ENCODE results near the gene DCC. TPM values are rescaled to one million over a fixed set of nuclear protein-coding genes. Genes with fewer than 3 reads are reported as not detected.
A peak's percentile ranks its signal among the peaks of the same experiment; 100 is the strongest.

DCC gene
- total RNA-seq, 1 experiment from 2014 or later: 1.7 TPM

- H3K27ac ChIP-seq: no peak overlapping the region
Observed at GRCh38 chr18:52426041-52426440, 86.0 kb downstream of the DCC start.

DNA sequence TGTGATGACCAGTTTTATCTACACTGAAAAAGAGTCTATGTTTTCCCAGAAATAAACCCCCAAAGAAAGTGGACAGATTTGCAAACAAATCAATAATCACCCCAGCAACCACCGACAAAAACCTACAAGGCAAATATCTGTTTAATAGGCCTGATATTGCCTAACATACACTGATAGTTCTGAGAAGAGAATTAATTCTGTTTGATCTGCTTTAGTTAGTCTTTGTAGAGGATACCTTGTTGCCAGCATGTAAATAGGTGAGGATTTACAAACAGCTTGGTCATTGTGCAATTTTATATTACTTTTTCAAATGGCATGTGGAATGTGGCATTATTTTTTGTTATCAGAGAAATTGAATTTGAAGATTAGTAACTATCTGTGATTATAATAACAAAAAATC lies 86.5 kb downstream of the DCC start:
- Histone ChIP-seq H3K36me3 (no peaks in the 10 kb centered on the region), H3K4me3 (no peak overlapping the region), H3K27me3 (no peaks in the 10 kb centered on the region), H3K4me1 (peaks cover 18% of the 10 kb centered on the region), H3K27ac (no peak overlapping the region), H3K9me3 (replicated peaks) (no peaks in the 10 kb centered on the region)
- DNase-seq: no peak

More at GRCh38 chr18:52426041-52426440, 86.0 kb downstream of the DCC start:
- Histone ChIP-seq H3K4me3 (no peak overlapping the region), H3K4me1 (peaks cover 18% of the 10 kb centered on the region), H3K9me3 (replicated peaks) (no peaks in the 10 kb centered on the region), H3K36me3 (no peaks in the 10 kb centered on the region), H3K27me3 (no peaks in the 10 kb centered on the region)
- DNase-seq: no peak

DNA sequence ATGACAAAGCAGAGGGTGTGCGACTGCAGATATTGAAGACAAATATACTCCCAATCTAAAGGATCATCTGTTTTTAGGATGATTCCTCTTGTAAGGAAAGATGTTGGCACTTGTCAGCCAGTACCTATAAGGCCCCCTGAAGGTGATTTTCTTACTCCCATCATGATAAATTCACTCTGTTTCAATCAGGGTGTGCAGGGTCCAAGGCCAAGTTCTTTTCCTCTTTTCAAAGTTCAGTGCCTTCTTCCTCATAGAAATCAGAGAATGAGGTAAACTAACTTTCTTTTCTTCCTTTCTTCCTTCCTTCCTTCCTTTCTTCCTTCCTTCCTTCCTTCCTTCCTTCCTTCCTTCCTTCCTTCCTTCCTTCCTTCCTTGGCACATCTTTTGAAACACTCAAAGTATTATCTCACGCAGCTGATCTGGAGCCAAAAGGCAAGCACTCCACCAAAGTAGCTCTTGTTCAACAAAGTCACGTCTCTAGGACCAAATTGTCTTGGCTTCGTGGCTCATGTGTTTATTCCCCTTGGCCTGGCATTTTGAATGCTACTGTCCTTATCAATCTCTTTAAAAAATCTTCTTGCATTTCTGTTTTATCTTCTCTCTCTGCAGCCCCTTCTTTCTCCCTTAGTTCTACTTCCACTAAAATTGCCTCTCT lies 87.7 kb downstream of the DCC start:
- H3K4me3 ChIP-seq: no peak overlapping the region
- no peaks in the 10 kb centered on the region for H3K9me3 ChIP-seq (replicated peaks)
- no peak for DNase-seq
- no peak overlapping the region for H3K27ac ChIP-seq
- peaks cover 18% of the 10 kb centered on the region for H3K4me1 ChIP-seq
- H3K27me3 ChIP-seq: no peaks in the 10 kb centered on the region
- H3K36me3 ChIP-seq: no peaks in the 10 kb centered on the region

GRCh38 chr18:52431683-52432082 lies 91.7 kb downstream of the DCC start:
- Histone ChIP-seq H3K36me3 (no peaks in the 10 kb centered on the region), H3K9me3 (replicated peaks) (no peaks in the 10 kb centered on the region), H3K27ac (no peak overlapping the region), H3K4me3 (no peak overlapping the region), H3K27me3 (no peaks in the 10 kb centered on the region), H3K4me1 (peaks cover 9% of the 10 kb centered on the region)
- DNase-seq: no peak

- no peaks in the 10 kb centered on the region for H3K9me3 ChIP-seq (replicated peaks)
- H3K4me1 ChIP-seq: peaks cover 20% of the 10 kb centered on the region
- H3K27ac ChIP-seq: no peak overlapping the region
- no peaks in the 10 kb centered on the region for H3K27me3 ChIP-seq
- H3K36me3 ChIP-seq: no peaks in the 10 kb centered on the region
- no peak for DNase-seq
- H3K4me3 ChIP-seq: no peak overlapping the region
Observed at GRCh38 chr18:52433797-52434196, 93.8 kb downstream of the DCC start.

DNA sequence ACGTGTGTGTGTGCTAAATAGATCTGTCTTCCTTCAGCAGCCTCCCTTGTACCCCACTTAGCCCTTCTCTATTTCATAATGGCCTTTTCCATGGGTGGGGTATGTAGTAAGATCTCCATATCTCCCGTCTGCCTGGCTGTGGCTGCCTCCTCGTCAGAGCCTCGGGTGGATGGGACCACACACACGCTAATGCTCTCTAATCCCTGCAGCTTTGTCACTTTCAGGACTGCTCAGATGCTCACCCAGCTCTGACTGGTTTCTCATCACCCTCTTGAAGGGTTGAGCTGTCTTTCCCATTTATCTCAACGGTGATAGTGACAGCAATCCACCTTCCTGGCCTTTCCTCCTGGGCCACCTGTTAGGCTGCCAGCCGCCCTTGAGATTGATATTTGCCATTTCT lies 95.3 kb downstream of the DCC start:
- Histone ChIP-seq H3K4me1 (peaks cover 20% of the 10 kb centered on the region), H3K9me3 (replicated peaks) (no peaks in the 10 kb centered on the region)
- peak; percentile 56 to 77 for DNase-seq

GRCh38 chr18:52437161-52437560 lies 97.2 kb downstream of the DCC start:
- Histone ChIP-seq H3K27me3 (no peaks in the 10 kb centered on the region), H3K27ac (no peak overlapping the region), H3K4me3 (no peak overlapping the region), H3K4me1 (peaks cover 36% of the 10 kb centered on the region), H3K9me3 (replicated peaks) (no peaks in the 10 kb centered on the region), H3K36me3 (no peaks in the 10 kb centered on the region)
- DNase-seq: peak; percentile 4 to 37

More for the DNA sequence above, 95.3 kb downstream of the DCC start:
- no peak overlapping the region for H3K4me3 ChIP-seq
- H3K27me3 ChIP-seq: no peaks in the 10 kb centered on the region
- no peaks in the 10 kb centered on the region for H3K36me3 ChIP-seq
- H3K27ac ChIP-seq: peak overlapping the region; percentile 9; the same call in 1 of the 2 replicates

DNA sequence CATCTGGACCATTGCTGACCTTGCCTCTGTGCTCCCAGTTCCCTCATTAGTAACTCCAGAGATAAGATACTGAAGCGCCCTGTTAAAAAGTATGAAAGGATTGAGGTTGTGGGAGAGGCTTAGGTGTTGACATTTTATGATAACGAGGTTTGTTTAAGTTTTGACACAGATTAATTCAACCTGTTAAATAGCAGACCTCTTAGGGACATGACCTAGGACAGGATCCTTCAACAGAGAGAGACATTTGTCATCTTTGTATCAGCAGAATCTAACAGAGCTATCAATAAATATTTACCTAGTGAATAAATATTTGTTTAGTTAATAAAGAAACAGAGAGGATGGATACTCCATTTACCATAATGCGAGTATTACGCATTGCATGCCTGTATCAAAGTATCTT lies 99.5 kb downstream of the DCC start:
- no peak overlapping the region for H3K27ac ChIP-seq
- DNase-seq: no peak
- peaks cover 46% of the 10 kb centered on the region for H3K4me1 ChIP-seq
- H3K9me3 ChIP-seq (replicated peaks): no peaks in the 10 kb centered on the region
- H3K27me3 ChIP-seq: no peaks in the 10 kb centered on the region
- H3K36me3 ChIP-seq: no peaks in the 10 kb centered on the region
- no peak overlapping the region for H3K4me3 ChIP-seq

GRCh38 chr18:52441794-52442193 lies 101.8 kb downstream of the DCC start:
- Histone ChIP-seq H3K27ac (peak overlapping the region; percentile 34), H3K4me1 (peaks cover 37% of the 10 kb centered on the region), H3K27me3 (no peaks in the 10 kb centered on the region)

DNA sequence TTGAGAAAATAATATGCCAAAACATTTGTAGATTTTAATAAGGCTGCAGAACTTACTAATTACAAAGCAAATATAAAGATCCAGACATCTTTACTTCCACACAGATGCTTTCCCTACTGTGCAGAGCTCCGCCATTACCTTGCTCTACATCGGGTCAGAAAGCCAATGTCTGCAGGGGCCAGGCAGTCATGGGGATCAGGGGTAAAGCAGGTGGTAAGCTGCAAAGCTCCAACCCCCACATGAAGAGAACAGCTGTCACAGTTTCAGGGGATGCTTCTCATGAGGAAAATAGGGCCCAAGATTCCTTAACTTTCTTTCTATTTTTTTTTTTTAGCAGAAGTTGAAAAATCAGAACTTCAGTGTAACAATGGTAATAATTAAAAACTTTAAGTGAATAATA lies 102.7 kb downstream of the DCC start:
- Histone ChIP-seq H3K27me3 (no peaks in the 10 kb centered on the region), H3K36me3 (no peaks in the 10 kb centered on the region), H3K9me3 (replicated peaks) (no peaks in the 10 kb centered on the region), H3K4me3 (no peak overlapping the region), H3K27ac (peak overlapping the region; percentile 34), H3K4me1 (peaks cover 28% of the 10 kb centered on the region)
- peak; percentile 69 to 82 for DNase-seq

More at GRCh38 chr18:52441794-52442193, 101.8 kb downstream of the DCC start:
- no peaks in the 10 kb centered on the region for H3K9me3 ChIP-seq (replicated peaks)
- no peaks in the 10 kb centered on the region for H3K36me3 ChIP-seq
- no peak overlapping the region for H3K4me3 ChIP-seq
- DNase-seq: no peak

GRCh38 chr18:52451256-52451655 lies 111.3 kb downstream of the DCC start:
- no peaks in the 10 kb centered on the region for H3K27me3 ChIP-seq
- H3K4me1 ChIP-seq: peaks cover 25% of the 10 kb centered on the region
- no peaks in the 10 kb centered on the region for H3K36me3 ChIP-seq
- H3K27ac ChIP-seq: peak overlapping the region; percentile 88
- peak; percentile 69 to 90 for DNase-seq
- H3K9me3 ChIP-seq (replicated peaks): no peaks in the 10 kb centered on the region; the same call in 1 of the 2 replicates
- H3K4me3 ChIP-seq: 0 out of 2 replicates have a peak overlapping the region, but pooled peaks have one; percentile 1

GRCh38 chr18:52451851-52452250 lies 111.9 kb downstream of the DCC start:
- Histone ChIP-seq H3K27me3 (no peaks in the 10 kb centered on the region), H3K4me1 (peaks cover 25% of the 10 kb centered on the region), H3K4me3 (0 out of 2 replicates have a peak overlapping the region, but pooled peaks have one; percentile 1), H3K9me3 (replicated peaks) (no peaks in the 10 kb centered on the region; the same call in 1 of the 2 replicates), H3K27ac (peak overlapping the region; percentile 88), H3K36me3 (no peaks in the 10 kb centered on the region)
- peak; percentile 9 to 52 for DNase-seq

- H3K36me3 ChIP-seq: no peaks in the 10 kb centered on the region
- DNase-seq: no peak
- H3K27ac ChIP-seq: no peak overlapping the region; the same call in 1 of the 2 replicates
Observed at GRCh38 chr18:52452427-52452826, 112.4 kb downstream of the DCC start.

GRCh38 chr18:52459890-52460289 lies 119.9 kb downstream of the DCC start:
- Histone ChIP-seq H3K27ac (no peak overlapping the region), H3K4me3 (no peak overlapping the region), H3K9me3 (replicated peaks) (no peaks in the 10 kb centered on the region), H3K4me1 (no peaks in the 10 kb centered on the region), H3K36me3 (no peaks in the 10 kb centered on the region), H3K27me3 (no peaks in the 10 kb centered on the region)
- DNase-seq: no peak

More at GRCh38 chr18:52452427-52452826, 112.4 kb downstream of the DCC start:
- no peaks in the 10 kb centered on the region for H3K27me3 ChIP-seq
- H3K4me3 ChIP-seq: no peak overlapping the region
- H3K9me3 ChIP-seq (replicated peaks): no peaks in the 10 kb centered on the region; the same call in 1 of the 2 replicates
- H3K4me1 ChIP-seq: peaks cover 25% of the 10 kb centered on the region

DNA sequence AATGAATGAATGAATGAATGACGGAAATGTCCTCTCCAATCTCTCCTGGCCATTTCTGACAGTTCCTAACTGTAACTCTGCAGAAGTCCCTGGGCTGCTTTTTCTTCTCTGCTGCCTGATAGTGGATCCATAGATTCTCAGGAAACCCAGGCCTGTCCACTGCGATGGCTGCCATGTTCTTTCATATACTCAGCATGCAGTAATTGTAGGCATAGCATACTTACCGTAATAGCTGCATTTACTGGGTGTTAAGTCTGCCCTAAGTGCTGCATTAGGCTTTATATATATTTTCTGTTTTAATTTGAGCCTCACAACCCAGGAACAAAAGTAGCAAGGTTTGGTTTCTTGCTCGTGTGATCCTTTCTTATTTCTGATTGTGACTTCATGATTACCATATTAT lies 122.9 kb downstream of the DCC start:
- no peaks in the 10 kb centered on the region for H3K4me1 ChIP-seq
- no peaks in the 10 kb centered on the region for H3K27me3 ChIP-seq
- no peaks in the 10 kb centered on the region for H3K36me3 ChIP-seq
- no peak overlapping the region for H3K4me3 ChIP-seq
- H3K27ac ChIP-seq: no peak overlapping the region
- no peaks in the 10 kb centered on the region for H3K9me3 ChIP-seq (replicated peaks)
- DNase-seq: no peak

DNA sequence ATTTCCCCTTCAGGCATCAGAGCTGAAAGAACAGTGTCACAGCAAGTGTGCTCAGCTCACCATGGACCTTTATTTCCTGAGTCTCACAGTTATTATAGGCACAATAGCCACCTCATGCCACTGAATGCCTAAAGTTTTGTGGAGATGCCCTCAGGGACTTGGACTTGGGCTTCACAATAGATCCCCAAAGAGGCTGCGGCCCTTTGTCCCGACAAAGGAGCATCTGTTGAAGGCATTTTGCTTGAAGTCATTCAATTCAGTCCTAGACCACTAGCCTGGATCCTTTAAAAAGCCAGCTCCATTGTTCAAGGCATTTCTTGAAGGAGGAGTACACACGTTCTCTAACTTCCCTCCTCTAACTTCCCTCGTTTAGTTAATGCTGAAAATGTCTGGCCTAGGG lies 125.4 kb downstream of the DCC start:
- Histone ChIP-seq H3K9me3 (replicated peaks) (no peaks in the 10 kb centered on the region), H3K4me1 (no peaks in the 10 kb centered on the region), H3K27ac (no peak overlapping the region), H3K4me3 (no peak overlapping the region), H3K36me3 (no peaks in the 10 kb centered on the region), H3K27me3 (no peaks in the 10 kb centered on the region)
- DNase-seq: peak; percentile 14 to 51

Measured in SJCRH30 (cell line).